ENCODE results near the gene ACTR3. TPM values are rescaled to one million over a fixed set of nuclear protein-coding genes. Genes with fewer than 3 reads are reported as not detected.
"Not testable (repeated sequence)": the region's sequence is repeated elsewhere in the genome, so short reads cannot be mapped to it uniquely, and the experiment has no call there.

The ACTR3 gene
- total RNA-seq = 440 and 451 TPM in 2 replicates

DNA sequence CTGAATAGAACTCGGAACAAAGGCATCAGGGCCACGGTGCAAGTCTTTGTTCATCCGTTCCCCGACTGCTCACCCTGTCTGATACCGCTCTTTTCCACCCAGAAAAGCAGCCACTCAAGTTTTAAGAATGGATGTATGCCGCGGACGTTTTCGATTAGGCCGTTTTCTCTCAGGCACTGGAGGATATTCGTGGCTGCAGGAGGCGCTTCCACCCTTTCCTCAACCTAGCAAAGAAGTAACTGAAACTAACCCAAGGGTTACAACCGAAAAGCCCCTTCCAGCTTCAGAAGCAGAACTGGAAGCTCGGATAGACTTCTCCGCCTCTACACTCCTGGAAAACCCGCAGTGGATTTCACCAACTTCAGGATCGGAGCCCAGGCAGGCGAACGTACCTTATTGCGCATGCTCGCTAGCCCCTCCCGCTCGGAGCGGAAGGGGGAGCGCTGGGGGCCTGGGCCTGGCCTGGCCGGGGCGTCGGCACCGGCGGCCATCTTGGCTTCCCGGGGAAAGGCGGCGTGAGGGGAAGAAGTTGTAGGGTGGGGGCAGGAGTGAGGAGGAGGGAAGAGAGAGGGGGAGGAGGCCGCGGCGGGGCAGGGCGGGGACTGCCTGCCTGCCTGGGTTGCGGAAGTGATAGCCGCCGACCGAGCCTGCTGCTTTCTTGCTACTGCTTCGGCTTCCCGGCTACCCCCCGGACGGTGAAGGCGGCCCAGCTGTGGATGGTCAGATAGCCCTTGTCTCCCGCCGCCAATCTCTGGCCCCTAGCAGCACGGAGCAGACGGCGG lies at the start of gene ACTR3:
ACTR3 (plus strand) TSS at position 619 of the 782 bp plus-strand sequence. CDS start 191 bp downstream, outside the sequence.
- peak; percentile 99 for DNase-seq (ENCODE audit: low spot score)
- intact Hi-C loops (cut with micrococcal nuclease) = loop anchor here (1.0 to 5.0 kb wide), 7 partner anchors 9 to 712 kb away; partner anchors contain the start of gene SLC35F5
- Mint-ChIP-seq H3K4me1 (ENCODE audit: low read depth) (peaks cover 84% of the 10 kb centered on the region), H3K27me3 (ENCODE audit: insufficient read depth) (no peaks in the 10 kb centered on the region), H3K36me3 (ENCODE audit: low read depth) (peaks cover 58% of the 10 kb centered on the region), H3K27ac (peak within 1 kb of the TSS; percentile 99), H3K4me3 (peak within 1 kb of the TSS; percentile 100), H3K9me3 (no peaks in the 10 kb centered on the region)

DNA sequence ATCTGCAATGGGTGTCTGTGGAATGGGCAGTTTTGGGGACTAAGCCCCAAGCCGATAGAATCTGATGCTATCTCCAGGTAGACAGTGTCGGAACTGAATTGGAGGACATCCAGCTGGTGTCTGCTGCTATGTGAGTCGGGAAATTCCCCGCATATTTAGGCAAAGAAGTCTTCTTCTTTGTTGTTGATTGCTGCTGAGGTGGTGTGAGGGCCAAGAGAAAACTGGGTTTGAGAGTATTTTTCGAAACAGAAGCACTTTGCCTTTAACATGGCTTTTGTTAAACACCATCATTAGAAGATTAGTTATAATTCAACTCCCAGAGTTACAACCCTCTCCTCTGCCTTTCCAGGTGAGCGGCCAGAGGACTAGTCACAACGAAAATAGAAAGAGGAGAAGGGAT lies 49.4 kb upstream of the ACTR3 start:
- intact Hi-C loops (cut with micrococcal nuclease) = no loop called here
- Mint-ChIP-seq H3K36me3 (ENCODE audit: low read depth) (peaks cover 12% of the 10 kb centered on the region), H3K27me3 (ENCODE audit: insufficient read depth) (no peaks in the 10 kb centered on the region), H3K4me3 (no peak overlapping the region), H3K4me1 (ENCODE audit: low read depth) (no peaks in the 10 kb centered on the region), H3K27ac (no peak overlapping the region), H3K9me3 (peaks cover 6% of the 10 kb centered on the region)
- DNase-seq (ENCODE audit: low spot score) = no peak

DNA sequence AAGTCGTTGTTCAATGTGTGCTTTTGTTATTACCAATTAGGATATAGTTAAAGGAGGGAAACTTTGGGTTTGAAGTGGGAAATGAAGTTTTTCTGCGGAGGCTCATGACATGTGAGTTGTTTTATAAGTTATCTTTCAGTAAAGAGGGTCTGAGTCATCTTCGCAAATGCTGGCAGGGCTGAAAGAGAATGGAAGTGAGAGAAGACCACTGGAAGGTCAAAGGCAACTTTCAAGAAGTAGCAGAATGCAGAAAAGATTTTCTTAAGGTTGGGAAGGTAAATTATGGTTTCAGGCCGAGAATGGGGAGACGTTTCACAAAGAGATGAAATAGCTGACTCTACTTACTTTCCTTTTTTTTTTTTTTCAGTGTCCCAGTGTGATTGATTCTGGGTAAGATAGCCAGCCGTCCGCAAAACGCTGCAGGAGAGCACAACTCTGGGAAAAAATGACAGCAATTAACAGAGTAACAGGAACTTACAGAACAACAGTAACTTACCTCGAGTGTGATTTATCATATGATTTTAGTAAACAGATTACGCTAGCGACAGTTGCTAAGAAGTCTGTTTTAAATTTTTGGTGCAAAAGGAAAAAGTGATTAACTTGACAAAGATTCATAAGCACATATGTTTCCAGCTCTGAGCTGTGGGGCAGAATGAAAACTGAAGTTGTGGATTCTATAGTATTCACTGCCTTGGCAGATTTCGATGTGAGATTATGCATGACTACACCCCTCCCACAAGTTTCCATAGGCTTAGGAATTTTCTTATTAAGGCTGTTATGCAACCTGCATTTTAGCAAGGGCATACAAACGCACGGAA lies 46.8 kb upstream of the ACTR3 start:
- Mint-ChIP-seq H3K4me3 (no peak overlapping the region), H3K27me3 (ENCODE audit: insufficient read depth) (no peaks in the 10 kb centered on the region), H3K27ac (no peak overlapping the region), H3K9me3 (peaks cover 17% of the 10 kb centered on the region), H3K36me3 (ENCODE audit: low read depth) (peaks cover 17% of the 10 kb centered on the region), H3K4me1 (ENCODE audit: low read depth) (no peaks in the 10 kb centered on the region)
- intact Hi-C loops (cut with micrococcal nuclease) = no loop called here
- DNase-seq (ENCODE audit: low spot score) = no peak

DNA sequence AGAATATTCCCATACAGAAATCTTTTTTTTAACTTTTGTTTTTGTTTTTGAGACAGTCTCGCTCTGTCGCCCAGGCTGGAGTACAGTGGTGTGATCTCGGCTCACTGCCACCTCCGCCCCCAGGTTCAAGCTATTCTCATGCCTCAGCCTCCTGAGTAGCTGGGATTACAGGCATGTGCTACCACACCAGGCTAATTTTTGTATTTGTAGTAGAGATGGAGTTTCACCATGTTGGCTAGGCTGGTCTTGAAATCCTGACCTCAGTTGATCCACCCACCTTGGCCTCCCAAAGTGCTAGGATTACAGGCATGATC lies 46.2 kb upstream of the ACTR3 start:
- intact Hi-C loops (cut with micrococcal nuclease); H3K4me1 Mint-ChIP-seq (ENCODE audit: low read depth); H3K4me3 Mint-ChIP-seq; H3K27me3 Mint-ChIP-seq (ENCODE audit: insufficient read depth); H3K27ac Mint-ChIP-seq; DNase-seq (ENCODE audit: low spot score): not testable (repeated sequence)
- Mint-ChIP-seq H3K9me3 (peaks cover 17% of the 10 kb centered on the region), H3K36me3 (ENCODE audit: low read depth) (peaks cover 17% of the 10 kb centered on the region)

DNA sequence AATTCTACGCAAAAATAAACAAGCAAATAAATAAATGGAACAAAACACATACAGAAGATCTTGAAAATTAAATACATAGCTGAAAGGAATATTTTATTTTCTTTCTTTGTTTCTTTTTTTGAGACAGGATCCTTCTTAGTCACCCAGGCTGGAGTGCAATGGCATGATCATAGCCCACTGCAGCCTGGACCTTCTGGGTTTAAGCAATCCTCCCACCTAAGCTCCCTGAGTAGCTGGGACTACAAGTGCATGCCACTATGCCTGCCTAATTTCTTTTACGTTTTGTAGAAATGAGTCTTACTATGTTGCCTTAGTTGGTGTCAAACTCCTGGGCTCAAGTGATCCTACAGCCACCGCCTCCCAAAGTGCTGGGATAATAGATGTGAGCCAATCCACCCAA lies 44.6 kb upstream of the ACTR3 start:
- H3K27ac Mint-ChIP-seq = no peak overlapping the region
- no peaks in the 10 kb centered on the region for H3K4me1 Mint-ChIP-seq (ENCODE audit: low read depth)
- H3K4me3 Mint-ChIP-seq = no peak overlapping the region
- no peaks in the 10 kb centered on the region for H3K27me3 Mint-ChIP-seq (ENCODE audit: insufficient read depth)
- intact Hi-C loops (cut with micrococcal nuclease) = no loop called here
- DNase-seq (ENCODE audit: low spot score) = no peak
- peaks cover 17% of the 10 kb centered on the region for H3K9me3 Mint-ChIP-seq
- peaks cover 15% of the 10 kb centered on the region for H3K36me3 Mint-ChIP-seq (ENCODE audit: low read depth)

DNA sequence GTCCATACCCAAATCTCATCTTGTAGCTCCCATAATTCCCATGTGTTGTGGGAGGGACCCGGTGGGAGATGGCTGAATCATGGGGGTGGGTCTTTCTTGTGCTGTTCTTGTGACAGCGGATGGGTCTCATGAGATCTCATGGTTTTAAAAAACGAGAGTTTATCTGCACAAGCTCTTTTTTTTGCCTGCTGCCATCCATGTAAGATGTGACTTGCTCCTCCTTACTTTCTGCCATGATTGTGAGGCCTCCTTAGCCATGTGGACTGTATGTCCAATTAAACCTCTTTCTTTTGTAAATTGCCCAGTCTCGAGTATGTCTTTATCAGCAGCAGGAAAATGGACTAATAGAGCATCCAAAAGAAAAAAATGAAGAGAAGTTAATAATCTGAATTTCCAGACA lies 44.1 kb upstream of the ACTR3 start:
- H3K4me3 Mint-ChIP-seq; H3K27ac Mint-ChIP-seq; H3K4me1 Mint-ChIP-seq (ENCODE audit: low read depth); H3K27me3 Mint-ChIP-seq (ENCODE audit: insufficient read depth); intact Hi-C loops (cut with micrococcal nuclease); DNase-seq (ENCODE audit: low spot score): not testable (repeated sequence)
- Mint-ChIP-seq H3K9me3 (peaks cover 17% of the 10 kb centered on the region), H3K36me3 (ENCODE audit: low read depth) (peaks cover 15% of the 10 kb centered on the region)

DNA sequence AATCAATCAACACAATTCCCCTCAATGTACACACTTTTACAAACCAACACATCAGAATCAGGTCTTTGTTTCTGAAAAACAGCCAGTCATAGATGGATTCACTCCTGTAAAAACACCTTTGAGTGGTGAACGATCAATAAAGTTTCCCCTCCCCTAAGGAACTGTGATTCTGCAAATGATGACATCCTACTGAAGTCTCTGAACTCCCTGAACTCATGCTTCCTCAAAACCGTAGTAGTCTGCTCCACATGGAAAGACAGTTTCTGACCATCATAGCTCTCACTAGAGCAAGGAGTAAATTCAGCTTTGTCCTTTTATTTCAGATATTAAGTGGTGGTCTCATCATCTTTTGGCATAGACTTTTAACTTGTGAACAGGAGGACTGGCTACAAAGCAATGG lies 43.5 kb upstream of the ACTR3 start:
- Mint-ChIP-seq H3K27me3 (ENCODE audit: insufficient read depth) (no peaks in the 10 kb centered on the region), H3K36me3 (ENCODE audit: low read depth) (peaks cover 15% of the 10 kb centered on the region), H3K27ac (no peak overlapping the region), H3K9me3 (peaks cover 17% of the 10 kb centered on the region), H3K4me3 (no peak overlapping the region), H3K4me1 (ENCODE audit: low read depth) (no peaks in the 10 kb centered on the region)
- intact Hi-C loops (cut with micrococcal nuclease) = no loop called here
- no peak for DNase-seq (ENCODE audit: low spot score)

DNA sequence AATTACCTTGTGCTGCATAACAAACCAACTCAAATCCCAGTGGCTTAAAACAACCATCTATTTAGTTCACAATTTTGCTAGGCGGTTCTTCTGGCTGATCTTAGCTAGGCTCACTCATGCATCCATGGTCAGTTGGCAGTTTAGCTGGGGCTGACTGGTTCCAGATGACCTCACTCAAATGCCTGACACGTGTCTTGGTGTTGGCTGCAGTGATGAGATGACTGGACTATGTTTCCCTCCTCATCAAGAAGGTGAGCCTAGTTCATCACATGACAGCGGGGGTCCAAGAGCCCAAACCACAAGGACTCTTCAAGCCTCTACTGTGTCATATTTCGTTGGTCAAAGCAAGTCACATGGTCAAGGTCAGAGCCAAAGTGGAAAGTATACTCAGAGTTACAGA lies 42.7 kb upstream of the ACTR3 start:
- intact Hi-C loops (cut with micrococcal nuclease) = no loop called here
- no peaks in the 10 kb centered on the region for H3K27me3 Mint-ChIP-seq (ENCODE audit: insufficient read depth)
- H3K4me1 Mint-ChIP-seq (ENCODE audit: low read depth) = no peaks in the 10 kb centered on the region
- H3K9me3 Mint-ChIP-seq = peaks cover 17% of the 10 kb centered on the region
- no peak for DNase-seq (ENCODE audit: low spot score)
- H3K27ac Mint-ChIP-seq = no peak overlapping the region
- H3K36me3 Mint-ChIP-seq (ENCODE audit: low read depth) = peaks cover 15% of the 10 kb centered on the region
- no peak overlapping the region for H3K4me3 Mint-ChIP-seq

DNA sequence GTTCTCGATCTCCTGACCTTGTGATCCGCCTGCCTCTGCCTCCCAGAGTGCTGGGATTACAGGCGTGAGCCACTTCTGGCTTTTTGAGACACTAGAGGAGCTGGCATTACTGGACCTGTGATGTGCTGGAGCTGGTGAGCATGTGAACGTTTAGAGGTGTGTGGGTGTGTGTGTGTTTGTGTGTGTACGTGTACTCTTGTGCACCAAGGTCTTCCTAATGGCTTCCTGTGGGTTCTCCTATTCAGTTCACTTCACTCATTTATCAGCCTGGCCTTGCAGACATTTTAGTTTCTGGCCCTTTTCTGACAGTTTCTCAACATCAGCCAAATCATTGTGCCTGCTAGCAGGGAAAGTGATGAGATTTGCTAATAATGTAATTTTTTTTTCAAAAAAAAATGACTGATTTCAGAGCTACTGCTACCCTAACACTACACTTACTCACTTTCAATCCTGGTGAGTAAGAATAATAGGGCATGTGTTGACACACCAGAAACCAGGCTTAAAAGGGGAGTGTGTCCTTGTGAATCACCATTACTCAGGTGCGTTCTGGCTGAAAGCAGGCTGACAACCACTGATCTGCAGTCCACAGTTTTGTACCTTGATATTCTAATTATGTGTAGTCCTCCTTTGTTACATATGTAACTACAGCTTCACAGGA lies 41.0 kb upstream of the ACTR3 start:
- Mint-ChIP-seq H3K27me3 (ENCODE audit: insufficient read depth) (no peaks in the 10 kb centered on the region), H3K27ac (no peak overlapping the region), H3K36me3 (ENCODE audit: low read depth) (peaks cover 15% of the 10 kb centered on the region), H3K4me1 (ENCODE audit: low read depth) (no peaks in the 10 kb centered on the region), H3K9me3 (peaks cover 17% of the 10 kb centered on the region), H3K4me3 (no peak overlapping the region)
- no peak for DNase-seq (ENCODE audit: low spot score)
- intact Hi-C loops (cut with micrococcal nuclease) = loop anchor here (2.0 kb wide), 2 partner anchors 38 to 56 kb away; no protein-coding TSS in a partner anchor

DNA sequence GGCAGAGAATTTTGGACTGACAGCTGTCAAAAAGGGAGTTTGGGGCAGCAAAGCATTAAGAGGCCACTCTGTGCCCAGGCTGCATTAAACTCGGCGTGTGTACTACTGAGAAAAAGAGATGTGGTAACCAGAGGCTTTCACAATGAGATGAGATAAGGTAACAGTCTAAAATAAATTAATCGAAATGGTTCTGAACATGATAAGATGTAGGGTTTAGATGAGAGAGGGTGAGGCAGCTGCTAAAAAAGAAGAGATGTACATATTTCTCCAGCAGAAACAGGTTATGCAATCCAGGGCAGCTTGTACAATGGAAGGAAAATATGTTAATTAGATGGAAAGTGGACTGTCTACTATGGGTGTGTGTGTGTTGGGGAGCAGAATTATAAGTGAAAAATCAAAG lies 39.2 kb upstream of the ACTR3 start:
- Mint-ChIP-seq H3K27me3 (ENCODE audit: insufficient read depth) (no peaks in the 10 kb centered on the region), H3K4me1 (ENCODE audit: low read depth) (no peaks in the 10 kb centered on the region), H3K27ac (no peak overlapping the region), H3K36me3 (ENCODE audit: low read depth) (peaks cover 5% of the 10 kb centered on the region), H3K9me3 (peaks cover 9% of the 10 kb centered on the region), H3K4me3 (no peak overlapping the region)
- intact Hi-C loops (cut with micrococcal nuclease) = no loop called here
- no peak for DNase-seq (ENCODE audit: low spot score)

DNA sequence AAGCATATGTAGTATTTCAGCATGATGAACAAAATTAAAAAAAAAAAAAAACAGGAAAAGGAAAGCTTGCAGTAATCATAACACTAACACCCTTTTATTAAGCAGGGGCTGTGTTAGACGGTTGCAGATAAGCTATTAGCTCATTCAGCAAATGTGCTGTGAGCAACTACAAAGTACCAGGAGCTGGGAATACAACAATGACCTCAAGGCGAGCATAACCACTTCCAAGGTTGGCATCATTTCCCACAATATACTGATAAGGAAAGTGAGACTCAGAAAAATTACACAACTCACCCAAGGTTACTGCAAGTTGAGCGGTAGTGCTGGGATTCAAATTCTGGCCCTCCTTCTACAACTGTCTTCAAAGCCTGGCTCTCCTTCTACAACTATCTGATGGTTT lies 38.2 kb upstream of the ACTR3 start:
- Mint-ChIP-seq H3K27me3 (ENCODE audit: insufficient read depth) (no peaks in the 10 kb centered on the region), H3K4me3 (no peak overlapping the region), H3K4me1 (ENCODE audit: low read depth) (no peaks in the 10 kb centered on the region), H3K27ac (no peak overlapping the region), H3K9me3 (no peaks in the 10 kb centered on the region), H3K36me3 (ENCODE audit: low read depth) (peaks cover 2% of the 10 kb centered on the region)
- intact Hi-C loops (cut with micrococcal nuclease) = no loop called here
- DNase-seq (ENCODE audit: low spot score) = no peak

DNA sequence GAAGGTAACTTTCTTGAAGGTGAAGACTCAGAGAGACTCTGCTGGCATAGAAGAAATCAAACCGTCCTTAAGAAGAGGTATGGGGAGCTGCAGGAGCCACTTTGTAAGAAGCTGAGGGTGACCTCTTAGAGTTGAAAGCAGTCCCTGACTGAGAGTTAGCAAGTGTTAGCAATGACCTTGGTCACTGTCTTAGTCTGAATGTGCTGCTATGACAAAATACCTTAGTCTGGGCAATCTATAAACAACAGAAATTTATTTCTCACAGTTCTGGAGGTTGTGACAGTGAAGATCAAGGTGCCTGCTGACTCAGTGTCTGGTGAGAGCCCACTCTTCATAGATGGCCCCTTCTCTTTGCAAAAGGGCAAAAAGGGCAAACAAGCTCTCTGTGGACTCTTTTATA lies 35.7 kb upstream of the ACTR3 start:
- intact Hi-C loops (cut with micrococcal nuclease) = no loop called here
- Mint-ChIP-seq H3K4me3 (no peak overlapping the region), H3K9me3 (no peaks in the 10 kb centered on the region), H3K36me3 (ENCODE audit: low read depth) (peaks cover 12% of the 10 kb centered on the region), H3K4me1 (ENCODE audit: low read depth) (peaks cover 6% of the 10 kb centered on the region), H3K27ac (no peak overlapping the region), H3K27me3 (ENCODE audit: insufficient read depth) (no peaks in the 10 kb centered on the region)
- DNase-seq (ENCODE audit: low spot score) = no peak

All from activated T-helper 1 cell treated with anti-CD3 and anti-CD28 coated beads, Interleukin-12 subunit alpha, Interleukin-12 subunit beta, Interleukin-2, Interleukin-4 antibody, amounts not matched to agents 30 ng/mL and 10 ng/mL and 1 ng/mL, durations not matched to agents 14 hours and 24 hours and 36 hours (primary cell).